ENCODE measurements around the gene CPNE7. TPM values are rescaled to one million over a fixed set of nuclear protein-coding genes. Genes with fewer than 3 reads are reported as not detected.

CPNE7 gene
- total and polyA plus RNA-seq, 9 of the 15 experiments (the other 6 are each of a cell fraction or from before 2014, with no cell fraction given), result 0.30 to 73.4 (median 32.7) TPM

GRCh38 chr16:89560378-89561141, 15.0 kb upstream of the CPNE7 start, which contains the start of gene RPL13 (continued):
- TF ChIP-seq IRF1 (CRISPR knock-in tag; IDR thresholded peaks at IDR 0.05; ENCODE audit: borderline replicate concordance), result peak; percentile 9; the same call in 1 of the 2 replicates
- TF ChIP-seq EHMT2 (IDR thresholded peaks at IDR 0.05), result no peak
- TF ChIP-seq ZNF780A (CRISPR knock-in tag; IDR thresholded peaks at IDR 0.05), result no peak
- TF ChIP-seq HMGN3 (IDR thresholded peaks at IDR 0.05; ENCODE audit: borderline replicate concordance, extremely low read depth, insufficient read length, low read depth, low read length), result peak; percentile 54

- ChIA-PET CTCF (ENCODE audit: low intra/inter-chr PET ratio) (no interaction called here), POLR2A (interaction anchor here (0.6 to 2.2 kb wide), 12 partner anchors 8 to 751 kb away, joined by 3 to 7 read pairs (median 3); no protein-coding TSS in a partner anchor)
- peaks cover 53% of the 10 kb centered on the region for H4K20me1 ChIP-seq (replicated peaks; ENCODE audit: control insufficient read depth, insufficient read depth, low read length)
- FAIRE-seq, result no peak
- H3K9ac ChIP-seq (ENCODE audit: insufficient read depth in 1 of 2, low read depth in 2 of 2, low read length in 2 of 2), result peak overlapping the region; percentile 95 to 96
- H3K4me2 ChIP-seq (ENCODE audit: insufficient read depth, low read length), result peak overlapping the region; percentile 99
- DNase-seq (ENCODE audit: extremely low read depth in 1 of 4, low spot score in 3 of 4), result peak in 2 of 4 experiments; percentile 31 to 47
- H3K4me3 ChIP-seq, result peak overlapping the region; percentile 84
- H3K79me2 ChIP-seq (ENCODE audit: control insufficient read depth, insufficient read depth, low read length), result peaks cover 51% of the 10 kb centered on the region
- intact Hi-C loops (cut with micrococcal nuclease), result loop anchor here (10.0 kb wide), 1 partner anchor 757 kb away; the partner anchor contains the start of gene CDT1
- H3K9me3 ChIP-seq (replicated peaks; ENCODE audit: control insufficient read depth, insufficient read depth, low read depth, low read length), result 0 out of 2 replicates have a peak, but pooled peaks cover 2% of the 10 kb centered on the region
- no peak overlapping the region for H2AFZ ChIP-seq (ENCODE audit: low read depth, low read length)
- WGBS (ENCODE audit: insufficient coverage, low coverage, missing lambda C conversion rate), result under 1% methylated on average over 57 of the region's 58 CpGs
- H3K27ac ChIP-seq (ENCODE audit: extremely low read depth, low read depth, low read length), result peak overlapping the region; percentile 94
- H3K36me3 ChIP-seq (ENCODE audit: control insufficient read depth, insufficient read depth, low read length), result peaks cover 55% of the 10 kb centered on the region
- no peak for ATAC-seq
- H3K4me1 ChIP-seq (replicated peaks in 1 of 2; ENCODE audit: control insufficient read depth in 2 of 2, insufficient read depth in 2 of 2, low read length in 2 of 2), result peaks cover 42 to 66% of the 10 kb centered on the region in 2 experiments
- in situ Hi-C loops (cut with MboI), result no loop called here
- BruUV-seq (replicated peaks), result no TSS peak
- peaks cover 6% of the 10 kb centered on the region for H3K9me1 ChIP-seq (ENCODE audit: control insufficient read depth, insufficient read depth, low read length)
- H3K27me3 ChIP-seq (ENCODE audit: control insufficient read depth in 2 of 2, insufficient read depth in 2 of 2, low read length in 2 of 2), result no peaks in the 10 kb centered on the region; a peak in 1 of 5 replicates
- TF ChIP-seq ZNF263 (CRISPR knock-in tag; IDR thresholded peaks at IDR 0.05; ENCODE audit: borderline replicate concordance) (no peak), ZNF146 (CRISPR knock-in tag; IDR thresholded peaks at IDR 0.05; ENCODE audit: unreplicated experiment) (no peak), ZBTB40 (IDR thresholded peaks at IDR 0.05) (0 out of 2 replicates have a peak, but pooled peaks have one; percentile 23), ZBTB40 (CRISPR knock-in tag; IDR thresholded peaks at IDR 0.05) (no peak)
These were observed 14.2 kb upstream of the CPNE7 start for GRCh38 chr16:89561142-89561883.

Measured in K562 (cell line).